GM19240 (cell line): ENCODE results near the gene KLB.
A peak's percentile ranks its signal among the peaks of the same experiment; 100 is the strongest.
"Not testable (repeated sequence)": the region's sequence is repeated elsewhere in the genome, so short reads cannot be mapped to it uniquely, and the experiment has no call there.

ENCODE experiments used
- DNase-seq: peaks from one replicate; pipeline ENCODE4 v3.0.0; 2011; ENCODE audit warnings: low spot score; ENCODE audit not compliant: insufficient read length

Gene KLB

DNA sequence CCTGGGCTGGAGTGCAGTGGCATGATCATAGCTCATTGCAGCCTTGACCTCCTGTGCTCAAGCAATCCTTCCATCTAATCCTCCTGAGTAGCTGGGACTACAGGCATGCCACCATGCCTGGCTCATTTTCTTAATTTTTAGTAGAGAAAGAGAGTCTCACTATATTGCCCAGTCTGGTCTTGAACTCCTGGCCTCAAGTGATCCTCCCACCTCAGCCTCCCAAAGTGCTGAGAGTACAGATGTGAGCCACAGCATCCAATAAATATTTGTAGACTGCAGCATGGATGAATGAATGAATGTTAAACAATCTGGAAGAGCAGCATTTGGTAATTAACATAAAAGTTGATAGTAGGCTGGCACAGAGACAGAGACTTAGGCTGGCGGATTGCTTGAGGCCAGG is 20.0 kb downstream of the KLB start:
- DNase-seq = no peak

- DNase-seq = no peak
Measured at GRCh38 chr4:39427520-39428114, 20.9 kb downstream of the KLB start.

DNA sequence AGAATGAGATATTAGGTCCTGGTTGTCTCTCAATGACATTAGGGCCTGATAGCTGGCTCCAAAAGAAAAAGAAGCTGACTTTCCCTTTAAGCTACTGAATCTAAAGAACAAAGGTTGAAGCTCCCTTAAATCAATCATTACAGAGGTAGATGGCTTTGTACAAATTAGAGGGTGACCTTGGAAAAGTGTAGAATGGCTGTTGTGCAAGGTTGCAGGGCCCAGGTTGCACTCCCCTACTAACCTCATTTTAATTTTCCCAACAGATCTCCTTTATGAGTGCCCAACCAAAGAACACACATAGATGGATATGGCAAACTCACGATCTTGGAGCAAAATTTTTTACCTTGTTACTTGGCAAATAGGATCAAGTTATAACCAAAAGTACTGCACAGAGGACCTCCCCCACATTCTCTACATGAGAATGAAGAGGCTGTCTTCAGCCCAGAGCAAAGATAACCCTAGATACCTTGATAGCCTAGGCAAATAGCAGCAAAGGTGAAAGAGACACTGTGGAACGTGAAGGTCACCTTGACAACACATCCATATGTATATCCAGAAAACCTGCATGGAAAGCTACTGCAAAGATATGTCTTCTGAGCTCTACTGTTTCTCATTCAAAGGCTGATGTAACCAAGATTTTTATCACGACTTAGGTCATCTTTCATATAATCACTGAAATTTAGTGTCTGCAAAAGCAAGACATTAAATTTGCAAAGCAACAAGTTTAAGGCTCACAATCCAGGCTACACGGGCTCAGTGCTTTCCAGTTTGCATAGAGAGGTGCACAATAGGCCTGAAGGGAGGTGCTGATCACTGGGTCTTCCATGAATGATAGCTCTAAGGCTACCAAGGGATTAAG is 23.0 kb downstream of the KLB start:
- no peak for DNase-seq

DNA sequence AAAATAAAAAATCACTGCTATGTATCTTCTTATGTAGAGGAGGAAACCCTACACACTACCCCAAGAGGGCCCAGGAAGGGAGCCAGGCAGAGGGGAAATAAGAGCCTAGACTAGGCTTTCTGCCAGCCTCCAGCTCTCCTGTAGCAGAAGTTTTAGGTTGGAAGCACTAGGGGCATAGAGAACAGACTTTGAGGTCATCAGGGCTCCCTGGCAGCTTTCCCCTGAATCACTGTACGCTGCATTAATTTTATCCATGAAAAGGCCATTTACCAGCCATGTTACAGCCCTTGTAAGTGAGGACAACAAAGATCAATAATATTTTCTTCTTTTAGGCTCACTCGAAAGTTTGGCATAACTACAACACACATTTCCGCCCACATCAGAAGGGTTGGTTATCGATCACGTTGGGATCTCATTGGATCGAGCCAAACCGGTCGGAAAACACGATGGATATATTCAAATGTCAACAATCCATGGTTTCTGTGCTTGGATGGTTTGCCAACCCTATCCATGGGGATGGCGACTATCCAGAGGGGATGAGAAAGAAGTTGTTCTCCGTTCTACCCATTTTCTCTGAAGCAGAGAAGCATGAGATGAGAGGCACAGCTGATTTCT is 27.3 kb downstream of the KLB start:
- DNase-seq = no peak

GRCh38 chr4:39435659-39436563 is 29.2 kb downstream of the KLB start:
- no peak for DNase-seq

GRCh38 chr4:39441593-39441992 is 34.9 kb downstream of the KLB start:
- no peak for DNase-seq

GRCh38 chr4:39442998-39443397 is 36.3 kb downstream of the KLB start:
- DNase-seq = no peak

- DNase-seq = no peak
Measured at GRCh38 chr4:39446483-39446841, 39.7 kb downstream of the KLB start.

- DNase-seq = peak; percentile 22
Measured at GRCh38 chr4:39446842-39447573, 40.3 kb downstream of the KLB start.

DNA sequence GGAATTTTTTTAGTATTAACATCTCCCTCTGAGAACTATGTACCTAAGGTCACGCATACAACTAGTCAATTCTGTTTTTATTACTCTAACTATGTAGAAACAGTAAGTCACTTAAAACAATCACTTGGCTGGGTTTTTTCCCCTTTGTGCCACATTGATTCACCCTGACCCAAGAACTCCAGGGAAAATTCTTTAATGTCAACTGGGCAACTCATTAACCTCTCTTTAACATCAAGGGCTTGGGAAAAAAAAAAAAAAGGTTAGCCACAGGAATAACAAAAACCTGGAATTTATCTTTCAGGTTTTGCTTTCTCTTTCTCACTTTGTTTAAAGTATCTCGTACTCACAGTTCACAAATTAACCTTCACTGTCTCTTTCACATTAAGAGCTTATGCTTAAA is 43.9 kb downstream of the KLB start:
- no peak for DNase-seq

DNA sequence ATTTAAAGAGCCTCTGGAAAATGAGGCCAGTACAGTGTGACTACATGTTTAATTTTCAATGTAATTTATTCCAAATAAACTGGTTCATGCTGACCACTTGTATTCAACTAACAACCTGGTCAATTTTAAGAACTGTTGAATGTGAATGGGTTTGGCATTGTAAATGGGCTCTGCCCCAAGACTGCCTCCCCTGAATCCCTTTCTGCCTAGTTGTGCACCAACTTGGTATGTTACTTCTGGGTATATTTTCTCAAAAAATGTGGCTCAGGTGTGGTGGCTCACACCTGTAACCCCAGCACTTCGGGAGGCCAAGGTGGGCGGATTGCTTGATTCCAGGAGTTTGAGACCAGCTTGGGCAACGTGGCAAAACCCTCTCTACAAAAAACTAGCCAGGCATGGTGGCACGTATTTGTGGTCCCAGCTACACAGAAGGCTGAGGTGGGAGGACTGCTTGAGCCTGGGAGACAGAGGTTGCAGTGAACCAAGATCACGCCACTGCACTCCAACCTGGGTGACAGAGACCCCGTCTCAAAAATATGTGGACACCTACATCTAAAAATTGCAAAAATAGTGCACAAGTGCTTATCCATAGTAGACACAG is 44.8 kb downstream of the KLB start:
- DNase-seq = no peak

DNA sequence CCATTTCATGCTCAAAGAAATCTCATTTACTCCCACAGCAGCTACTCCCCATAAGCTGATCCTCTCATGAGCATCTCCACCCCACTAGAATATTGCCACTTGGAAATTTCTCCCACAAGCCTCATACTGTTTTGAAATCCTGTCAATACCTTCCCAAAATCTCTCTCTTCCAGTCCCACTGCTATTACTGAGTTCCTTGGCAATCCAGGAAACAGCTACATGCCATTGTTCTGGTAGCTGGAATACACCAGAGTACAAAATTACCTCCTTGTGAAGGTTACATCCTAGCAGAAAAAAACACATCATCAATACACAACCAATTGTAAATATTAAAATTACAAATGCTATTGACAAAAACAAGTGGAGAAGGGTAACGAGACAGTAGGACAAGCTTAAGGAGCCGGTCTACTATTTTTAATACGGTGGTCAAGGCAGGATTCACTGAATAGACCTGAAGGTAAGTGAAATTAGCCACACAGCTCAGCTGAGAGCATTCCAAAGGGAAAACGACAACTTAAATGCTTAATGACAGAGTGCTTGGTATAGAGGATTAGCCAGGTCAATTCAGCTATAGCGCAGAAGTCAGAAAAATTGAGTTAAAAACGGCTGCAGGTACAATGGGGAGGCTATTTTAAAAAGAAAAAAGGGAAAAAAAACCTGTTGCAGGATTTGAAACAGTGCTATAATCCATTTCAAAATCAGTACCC is 45.6 kb downstream of the KLB start:
- DNase-seq = no peak

GRCh38 chr4:39452860-39453587 is 46.3 kb downstream of the KLB start:
- DNase-seq = no peak

GRCh38 chr4:39453738-39454137 is 47.0 kb downstream of the KLB start:
- no peak for DNase-seq

- DNase-seq = no peak
Measured at GRCh38 chr4:39455486-39455885, 48.8 kb downstream of the KLB start.

GRCh38 chr4:39456946-39457763 is 50.4 kb downstream of the KLB start:
- no peak for DNase-seq

DNA sequence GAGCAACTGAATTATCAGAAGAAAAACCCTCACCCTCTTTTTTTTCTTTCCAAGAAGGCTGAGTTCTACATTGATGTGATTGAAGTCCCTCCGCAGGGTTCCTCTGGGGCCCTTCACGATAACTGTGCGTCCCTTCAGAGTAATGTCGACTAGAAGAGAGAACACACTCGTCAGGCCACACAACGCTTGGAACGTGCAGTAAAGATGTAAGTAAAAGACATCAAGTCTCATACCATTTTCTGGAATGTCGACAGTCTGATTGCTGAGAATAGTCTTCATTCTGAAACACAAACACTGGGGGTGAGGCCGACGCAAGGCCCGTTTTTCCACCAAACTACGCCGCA is 51.4 kb downstream of the KLB start:
- not testable (repeated sequence) for DNase-seq

DNA sequence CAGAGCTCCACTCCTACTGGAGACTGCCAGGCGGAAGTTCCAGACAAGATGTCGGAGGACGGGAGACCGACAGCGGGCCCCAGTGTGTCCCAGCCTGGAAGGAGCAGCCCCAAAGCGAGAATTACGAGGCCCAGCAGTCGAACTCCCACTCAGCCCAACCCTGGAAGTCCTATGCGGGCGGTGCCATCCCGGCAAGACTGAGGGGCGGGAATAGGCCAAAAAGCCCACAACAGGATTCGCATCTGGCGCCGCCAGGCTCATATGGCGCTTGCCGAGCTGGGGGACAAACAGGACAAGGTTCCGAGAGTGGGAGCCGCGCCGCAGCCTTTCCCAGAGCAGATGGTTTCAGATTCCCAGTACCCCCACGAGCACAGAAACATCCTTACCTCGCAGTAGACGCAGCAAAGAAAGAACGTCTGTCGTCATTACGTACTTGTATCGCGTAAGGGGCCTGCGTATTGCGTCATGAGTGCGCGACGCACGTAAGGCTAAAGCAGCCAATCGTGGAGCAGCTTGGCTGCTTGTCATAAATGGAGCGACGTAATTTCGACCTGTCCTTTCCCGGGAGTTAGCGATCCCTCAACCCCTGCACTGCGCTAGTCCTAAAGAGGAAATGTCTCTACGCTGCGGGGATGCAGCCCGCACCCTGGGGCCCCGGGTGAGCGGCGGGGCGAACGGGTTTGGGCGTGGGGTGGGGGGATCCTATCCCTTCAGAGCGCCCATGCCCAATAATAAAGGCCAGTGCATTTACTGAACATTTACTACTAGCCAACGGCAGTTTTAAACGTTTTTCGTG is 52.0 kb downstream of the KLB start, which contains the start of the genes LIAS and RPL9:
LIAS (plus strand) TSS at position 552 of the 796 bp plus-strand sequence; CDS start at position 614, 62 bp downstream.
RPL9 (minus strand) TSS at position 418 of the 796 bp plus-strand sequence. CDS start 483 bp downstream, outside the sequence.
- DNase-seq = peak; percentile 57
